IgD-negative memory B cell (primary cell): Measurements from ENCODE around the gene DENND4A. TPM values are rescaled to one million over a fixed set of nuclear protein-coding genes. Genes with fewer than 3 reads are reported as not detected.
A peak's percentile ranks its signal among the peaks of the same experiment; 100 is the strongest.
"Not testable (repeated sequence)": the region's sequence is repeated elsewhere in the genome, so short reads cannot be mapped to it uniquely, and the experiment has no call there.

Experiments
- H3K27ac Mint-ChIP-seq, 3 donors: one replicate each; pipeline ENCODE4 v1.8.0; 2020 to 2022; ENCODE audit warnings: mild to moderate bottlenecking in 3 of 3, mixed read lengths in 3 of 3, moderate library complexity in 1 of 3
- H3K27me3 Mint-ChIP-seq: one replicate; pipeline ENCODE4 v1.8.0; 2021; ENCODE audit warnings: mixed read lengths
- H3K36me3 Mint-ChIP-seq: one replicate; pipeline ENCODE4 v1.8.0; 2020; ENCODE audit warnings: mild to moderate bottlenecking, mixed read lengths
- H3K4me1 Mint-ChIP-seq, 3 donors: one replicate each; pipeline ENCODE4 v1.8.0; 2020 to 2022; ENCODE audit warnings: mixed read lengths in 3 of 3, mild to moderate bottlenecking in 1 of 3
- H3K4me3 Mint-ChIP-seq, 4 donors: one replicate each; pipeline ENCODE4 v1.8.0; 2020 to 2022; ENCODE audit warnings: mild to moderate bottlenecking in 4 of 4, mixed read lengths in 4 of 4, moderate library complexity in 3 of 4
- H3K9me3 Mint-ChIP-seq, 3 donors: one replicate each; pipeline ENCODE4 v1.8.0; 2020 to 2021; ENCODE audit warnings: mixed read lengths in 3 of 3, mild to moderate bottlenecking in 1 of 3
- polyA plus RNA-seq: library from polyadenylated mRNA; unstranded; fragments of 300-500 nt; fragmentation: Illumina TruSeq; gene quantifications from one replicate; pipeline ENCODE4 v1.2.3, GENCODE V29; 2021

The DENND4A gene
- polyA plus RNA-seq, 1 donor from 2014 or later: 24.7 TPM

DNA sequence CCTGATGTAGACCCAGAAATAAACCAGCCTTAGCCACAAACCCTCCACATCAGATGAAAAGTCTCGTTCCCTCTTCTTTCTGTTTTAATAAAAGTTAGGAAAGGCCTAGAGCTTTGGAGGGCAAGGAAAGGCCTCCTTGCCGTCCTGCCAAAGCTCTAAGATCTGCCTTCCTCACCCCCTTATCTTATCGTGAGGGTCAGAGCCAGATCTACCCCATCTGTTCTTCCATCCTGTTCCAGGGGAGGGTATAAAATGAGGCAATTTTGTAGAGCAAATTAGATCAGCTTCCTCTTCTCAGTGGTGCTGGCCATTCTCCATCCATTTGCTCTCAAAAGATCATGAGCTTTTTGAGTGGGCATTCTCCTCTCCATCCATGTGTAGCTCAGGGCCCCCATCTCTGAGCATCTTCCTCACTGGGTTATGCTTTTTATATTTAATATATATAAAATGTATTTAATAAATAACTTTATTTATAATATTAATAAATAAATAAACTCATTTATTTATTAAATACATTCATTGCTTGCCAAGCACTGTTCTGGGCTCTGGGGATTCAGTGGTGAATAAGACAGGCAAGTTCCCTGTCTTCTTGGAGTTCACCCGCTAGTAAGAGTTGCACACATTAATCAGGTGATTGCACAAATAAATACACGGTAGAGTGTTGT, 172.3 kb downstream of the DENND4A start:
- Mint-ChIP-seq H3K27ac (no peak overlapping the region), H3K9me3 (peaks cover 0 to 3% (median 0%) of the 10 kb centered on the region in 3 donors), H3K36me3 (peaks cover 8% of the 10 kb centered on the region), H3K4me3 (no peak overlapping the region), H3K4me1 (no peaks in the 10 kb centered on the region), H3K27me3 (no peaks in the 10 kb centered on the region)

DNA sequence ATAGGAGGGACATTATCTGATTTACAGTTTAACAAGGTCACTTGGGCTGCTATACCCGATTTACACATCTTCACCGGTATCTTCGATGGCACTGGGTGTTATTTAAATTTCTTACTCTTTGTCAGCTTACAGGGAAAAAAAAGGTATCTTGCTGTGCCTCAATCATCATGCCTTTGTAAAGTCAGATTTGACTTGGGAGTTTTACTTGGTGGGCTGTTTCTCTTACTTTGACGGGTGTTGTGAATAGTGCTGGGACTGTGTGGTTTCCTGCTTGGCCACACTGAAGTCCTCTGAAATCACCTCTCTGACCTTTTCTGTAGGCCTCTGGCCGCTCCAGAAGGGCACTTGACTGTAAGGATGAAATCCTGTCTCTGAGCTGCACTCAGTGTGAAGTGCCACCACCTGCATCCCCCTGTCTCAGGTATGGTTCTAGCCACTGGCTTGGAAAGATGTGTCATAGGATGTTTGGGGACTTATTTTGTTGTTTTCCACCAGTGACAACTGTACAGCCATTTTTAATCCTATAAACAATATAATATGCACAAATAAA, 173.5 kb downstream of the DENND4A start:
- Mint-ChIP-seq H3K9me3 (peaks cover 0 to 3% (median 0%) of the 10 kb centered on the region in 3 donors), H3K27me3 (no peaks in the 10 kb centered on the region), H3K27ac (no peak overlapping the region), H3K36me3 (peaks cover 8% of the 10 kb centered on the region), H3K4me3 (peak overlapping the region in 1 of 4 donors; percentile 40), H3K4me1 (peaks cover 0 to 1% (median 0%) of the 10 kb centered on the region in 3 donors)

DNA sequence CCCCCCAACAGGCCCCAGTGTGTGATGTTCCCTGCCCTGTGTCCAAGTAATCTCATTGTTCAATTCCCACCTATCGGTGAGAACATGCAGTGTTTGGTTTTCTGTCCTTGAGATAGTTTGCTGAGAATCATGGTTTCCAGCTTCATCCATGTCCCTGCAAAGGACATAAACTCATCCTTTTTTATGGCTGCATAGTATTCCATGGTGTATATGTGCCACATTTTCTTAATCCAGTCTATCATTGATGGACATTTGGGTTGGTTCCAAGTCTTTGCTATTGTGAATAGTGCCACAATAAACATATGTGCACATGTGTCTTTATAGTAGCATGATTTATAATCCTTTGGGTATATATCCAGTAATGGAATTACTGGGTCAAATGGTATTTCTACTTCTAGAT, 176.2 kb downstream of the DENND4A start:
- H3K9me3 Mint-ChIP-seq, H3K27me3 Mint-ChIP-seq, H3K27ac Mint-ChIP-seq, H3K36me3 Mint-ChIP-seq: not testable (repeated sequence)
- Mint-ChIP-seq H3K4me1 (peaks cover 8 to 16% (median 13%) of the 10 kb centered on the region in 3 donors), H3K4me3 (peak overlapping the region in 1 of 4 donors; percentile 17)

DNA sequence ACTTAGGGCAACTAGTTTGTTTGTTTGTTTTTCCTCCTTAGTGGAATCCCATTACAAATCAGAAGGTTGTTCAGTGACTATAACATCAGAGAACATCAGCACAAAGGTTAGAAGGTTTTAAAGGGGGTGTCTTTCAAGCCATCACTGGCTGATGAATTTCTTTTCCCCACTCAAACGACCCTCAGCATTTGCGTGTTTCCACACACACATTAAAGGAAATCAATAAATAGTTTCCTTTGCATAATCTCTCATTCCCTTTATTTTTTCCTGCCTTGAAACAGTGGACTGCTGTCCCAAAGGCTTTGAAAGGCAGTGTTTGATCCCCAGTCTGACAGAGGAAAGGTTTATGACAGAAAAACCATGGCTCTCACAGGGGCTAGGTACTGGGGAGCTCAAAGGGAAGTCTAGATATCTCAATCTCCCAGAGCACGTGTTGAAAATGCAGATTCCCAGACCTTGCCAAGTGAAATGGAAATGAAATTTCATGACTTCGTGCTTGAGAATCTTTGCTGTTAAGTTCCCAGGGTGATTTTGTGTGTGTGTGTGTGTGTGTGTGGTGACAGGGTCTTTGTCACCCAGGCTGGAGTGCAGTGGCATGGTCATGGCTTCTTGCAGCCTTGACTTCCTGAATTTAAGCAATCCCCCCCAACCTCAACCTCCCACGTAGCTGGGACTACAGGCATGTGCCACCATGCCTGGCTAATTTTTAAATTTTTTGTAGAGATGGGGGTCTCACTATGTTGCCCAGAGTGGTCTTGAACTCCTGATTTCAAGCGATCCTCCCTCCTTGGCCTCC, 178.9 kb downstream of the DENND4A start:
- Mint-ChIP-seq H3K9me3 (peaks cover 0 to 3% (median 0%) of the 10 kb centered on the region in 3 donors), H3K36me3 (no peaks in the 10 kb centered on the region), H3K4me1 (peaks cover 20 to 32% (median 21%) of the 10 kb centered on the region in 3 donors), H3K27me3 (no peaks in the 10 kb centered on the region), H3K4me3 (peak overlapping the region in 1 of 4 donors; percentile 95), H3K27ac (peak overlapping the region in 1 of 3 donors; percentile 97)

DNA sequence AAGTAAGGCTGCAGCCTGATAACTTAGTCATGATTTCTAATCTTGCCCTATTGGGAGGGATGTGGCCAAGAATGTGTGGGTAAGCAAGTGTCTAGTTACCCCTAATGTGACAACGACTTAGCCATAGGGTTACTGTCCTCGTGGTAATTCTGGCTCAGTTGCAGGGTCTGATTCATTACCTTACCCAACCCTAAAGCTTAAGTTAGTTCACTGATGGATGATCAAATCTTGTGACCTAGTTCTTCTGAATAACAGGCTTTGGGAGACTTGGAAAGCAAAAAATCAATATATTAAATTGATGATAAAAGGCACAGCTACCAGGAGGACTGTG, 179.5 kb downstream of the DENND4A start:
- Mint-ChIP-seq H3K36me3 (no peaks in the 10 kb centered on the region), H3K9me3 (peaks cover 0 to 3% (median 0%) of the 10 kb centered on the region in 3 donors), H3K27me3 (no peaks in the 10 kb centered on the region), H3K4me1 (peaks cover 20 to 32% (median 24%) of the 10 kb centered on the region in 3 donors), H3K27ac (peak overlapping the region in 2 of 3 donors; percentile 80 to 97), H3K4me3 (peak overlapping the region; percentile 39 to 95 (median 60))

DNA sequence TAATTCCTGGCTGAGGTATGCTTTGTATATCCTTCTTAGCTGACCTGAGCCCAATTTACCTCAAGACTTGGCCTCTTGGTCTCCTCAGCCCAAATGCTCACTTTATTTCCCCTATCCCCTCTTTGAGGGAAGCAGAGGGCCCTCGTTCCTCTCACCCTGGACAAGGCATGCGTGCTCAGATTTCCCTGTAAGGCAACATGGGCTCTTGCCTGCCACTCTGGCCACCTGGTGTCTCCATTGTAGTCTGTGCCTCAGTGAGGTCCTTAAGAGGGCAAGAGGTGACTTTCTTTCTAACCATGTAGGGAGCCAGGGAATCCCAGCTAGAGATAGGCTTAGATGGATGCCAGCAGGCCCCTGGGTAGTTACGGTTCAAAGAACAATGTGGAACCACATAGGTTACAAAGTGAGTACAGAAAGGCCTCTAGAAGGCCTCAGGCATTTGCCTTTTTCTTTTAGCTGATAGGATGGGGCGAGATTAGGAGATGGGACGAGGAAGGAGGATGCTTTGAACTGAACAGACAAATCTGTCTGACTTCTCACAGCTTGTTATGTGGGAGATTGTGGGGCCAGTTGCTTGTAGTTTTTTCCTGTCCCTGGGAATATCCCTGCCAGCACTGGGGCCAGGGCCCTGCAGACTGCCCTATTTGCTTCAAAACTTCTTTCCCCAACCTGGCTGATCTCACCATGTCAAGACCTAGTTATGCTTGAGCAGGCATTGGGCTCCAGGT, 180.0 kb downstream of the DENND4A start:
- Mint-ChIP-seq H3K9me3 (peaks cover 0 to 3% (median 0%) of the 10 kb centered on the region in 3 donors), H3K27ac (peak overlapping the region; percentile 97 to 99 (median 97)), H3K4me1 (peaks cover 20 to 32% (median 24%) of the 10 kb centered on the region in 3 donors), H3K36me3 (no peaks in the 10 kb centered on the region), H3K27me3 (no peaks in the 10 kb centered on the region), H3K4me3 (peak overlapping the region; percentile 93 to 98 (median 96))

DNA sequence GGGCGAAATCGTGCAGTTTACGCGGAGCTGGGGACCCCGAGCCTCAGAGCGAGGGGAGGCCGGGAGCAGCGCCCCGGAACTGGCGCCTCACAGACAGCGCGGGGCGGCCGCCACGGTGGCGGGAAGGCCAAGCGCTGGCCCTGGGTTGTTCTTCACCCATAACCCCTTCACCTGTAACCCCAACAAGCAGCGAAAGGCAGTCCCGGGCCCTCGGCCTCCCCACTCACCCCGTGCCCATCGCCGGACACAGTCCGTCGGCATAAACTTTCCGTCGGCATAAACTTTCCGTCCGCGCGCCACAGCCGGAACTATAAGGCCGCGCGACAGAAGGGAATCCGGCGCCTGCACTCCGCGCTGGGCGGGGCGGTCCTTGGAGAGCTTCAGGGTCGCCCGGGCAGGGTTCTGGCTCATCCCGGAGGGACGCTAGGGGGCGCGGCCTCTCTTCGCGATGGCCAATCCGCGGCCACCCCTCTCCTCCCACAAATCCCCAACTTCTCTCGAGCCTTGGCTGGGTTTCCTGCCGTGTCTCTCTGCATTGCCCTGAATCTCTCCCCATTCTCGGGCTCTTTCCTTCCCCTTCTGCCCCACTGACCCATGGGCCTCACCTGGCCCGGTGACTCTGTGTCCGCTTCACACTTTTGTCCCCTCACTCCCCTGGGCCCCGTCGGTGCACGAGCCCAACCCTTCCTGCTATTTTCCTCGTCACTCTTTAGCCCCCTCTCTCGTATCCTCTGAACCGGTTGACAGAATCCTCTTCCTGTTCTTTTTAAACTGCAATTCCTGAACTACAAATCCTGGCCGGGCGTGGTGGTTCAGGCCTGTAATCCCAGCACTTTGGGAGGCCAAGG, 181.0 kb downstream of the DENND4A start, which contains the start of gene INTS14:
INTS14 (minus strand) TSS at position 261 of the 848 bp plus-strand sequence. CDS start 3,751 bp downstream, outside the sequence.
- Mint-ChIP-seq H3K36me3 (no peaks in the 10 kb centered on the region), H3K9me3 (no peaks in the 10 kb centered on the region), H3K27me3 (no peaks in the 10 kb centered on the region), H3K4me1 (peaks cover 20 to 32% (median 24%) of the 10 kb centered on the region in 3 donors), H3K27ac (peak within 1 kb of the TSS; percentile 97 to 99 (median 97)), H3K4me3 (peak within 1 kb of the TSS; percentile 93 to 98 (median 96))

Other genes with a start within 250 kb of the DENND4A start
- 24.3 TPM for gene INTS14, start 181.2 kb downstream of the DENND4A start, polyA plus RNA-seq
- gene SLC24A1, start 170.4 kb downstream of the DENND4A start, polyA plus RNA-seq: 2.0 TPM
- gene RAB11A, start 77.2 kb upstream of the DENND4A start, polyA plus RNA-seq: 248 TPM